Thyroid gland (tissue), 4 donors: ENCODE results near the gene GABRP.

Experiments
- POLR2A ChIP-seq, 2 donors: fragments of 450-650 bp; IDR thresholded peaks; one replicate each; pipeline ENCODE4 v1.6.1; 2017; ENCODE audit warnings: antibody characterized with exemption in 2 of 2, mild to moderate bottlenecking in 2 of 2, moderate library complexity in 1 of 2
- TF ChIP-seq, protein P1 (sequence below), 6 experiments: fragments of 200-600 bp in 3 of 6; fragments of 450-650 bp in 3 of 6; sonication (generic) in 3 of 6; IDR thresholded peaks; one replicate each; pipeline ENCODE4 v1.5.1; 2016 to 2019; ENCODE audit warnings: antibody characterized with exemption in 6 of 6, mild to moderate bottlenecking in 2 of 6, inconsistent platforms in 1 of 6, moderate library complexity in 1 of 6

DNA sequence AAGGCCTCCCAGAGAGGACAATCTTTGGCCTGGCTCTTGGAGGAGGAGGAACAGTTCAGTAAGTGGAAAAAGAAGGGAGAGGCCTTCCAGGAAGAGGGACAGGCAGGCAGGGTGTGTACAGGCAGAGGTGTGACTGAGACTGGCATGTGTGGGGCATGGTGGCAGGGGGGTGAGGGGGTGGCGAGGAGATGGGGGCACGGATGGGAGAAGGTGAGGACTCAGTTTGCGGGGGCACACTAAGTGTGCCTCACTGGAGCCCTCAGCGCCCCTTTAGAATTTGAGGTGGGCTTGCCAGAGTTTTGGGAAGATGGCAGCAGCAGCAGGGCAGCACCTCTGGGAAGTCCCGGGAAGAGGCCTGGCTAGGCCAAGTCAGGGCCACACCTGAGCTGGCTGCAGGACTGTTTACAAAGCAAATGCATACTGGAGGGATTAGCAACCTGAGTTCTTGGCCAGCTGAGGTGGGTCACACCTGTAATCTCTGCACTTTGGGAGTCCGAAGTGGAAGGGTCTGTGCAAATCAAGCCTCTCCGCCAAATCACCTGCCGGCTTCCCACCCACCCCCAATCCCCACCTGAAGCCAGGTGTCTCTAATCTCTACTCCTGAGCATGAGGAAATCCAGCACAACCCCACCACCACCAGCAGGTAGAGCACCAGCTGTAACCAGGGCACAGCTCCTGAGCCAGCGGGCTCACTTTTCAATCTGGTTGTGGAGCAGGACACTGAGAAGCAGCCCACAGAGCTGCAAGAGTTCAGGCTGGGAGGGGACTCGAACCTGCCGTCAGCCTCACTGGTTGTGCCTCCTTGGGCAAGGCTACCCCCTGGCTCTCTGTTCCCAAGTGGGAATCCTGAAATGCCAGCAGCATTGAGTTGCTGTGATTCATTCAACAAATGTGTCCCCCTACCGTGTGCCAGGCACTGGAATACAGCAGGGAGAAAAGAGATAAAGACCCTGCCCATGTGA, 10.2 kb upstream of the GABRP start:
- TF ChIP-seq, protein P1, sequence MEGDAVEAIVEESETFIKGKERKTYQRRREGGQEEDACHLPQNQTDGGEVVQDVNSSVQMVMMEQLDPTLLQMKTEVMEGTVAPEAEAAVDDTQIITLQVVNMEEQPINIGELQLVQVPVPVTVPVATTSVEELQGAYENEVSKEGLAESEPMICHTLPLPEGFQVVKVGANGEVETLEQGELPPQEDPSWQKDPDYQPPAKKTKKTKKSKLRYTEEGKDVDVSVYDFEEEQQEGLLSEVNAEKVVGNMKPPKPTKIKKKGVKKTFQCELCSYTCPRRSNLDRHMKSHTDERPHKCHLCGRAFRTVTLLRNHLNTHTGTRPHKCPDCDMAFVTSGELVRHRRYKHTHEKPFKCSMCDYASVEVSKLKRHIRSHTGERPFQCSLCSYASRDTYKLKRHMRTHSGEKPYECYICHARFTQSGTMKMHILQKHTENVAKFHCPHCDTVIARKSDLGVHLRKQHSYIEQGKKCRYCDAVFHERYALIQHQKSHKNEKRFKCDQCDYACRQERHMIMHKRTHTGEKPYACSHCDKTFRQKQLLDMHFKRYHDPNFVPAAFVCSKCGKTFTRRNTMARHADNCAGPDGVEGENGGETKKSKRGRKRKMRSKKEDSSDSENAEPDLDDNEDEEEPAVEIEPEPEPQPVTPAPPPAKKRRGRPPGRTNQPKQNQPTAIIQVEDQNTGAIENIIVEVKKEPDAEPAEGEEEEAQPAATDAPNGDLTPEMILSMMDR (IDR thresholded peaks at IDR 0.05): no peak
- TF ChIP-seq POLR2A (IDR thresholded peaks at IDR 0.05): no peak
